K562 (cell line): ENCODE results near the gene GASK1B. TPM values are rescaled to one million over a fixed set of nuclear protein-coding genes. Genes with fewer than 3 reads are reported as not detected.
A peak's percentile ranks its signal among the peaks of the same experiment; 100 is the strongest.

Experiments used
- BHLHE40 ChIP-seq: IDR thresholded peaks from 2 replicates; pipeline ENCODE4 v1.6.1; 2011; ENCODE audit warnings: low read length, improper control_type of control experiment
- CHD2 ChIP-seq: IDR thresholded peaks from 2 replicates; pipeline ENCODE4 v1.6.1; 2011; ENCODE audit warnings: low read depth, low read length
- EGR1 ChIP-seq: fragments of 450-650 bp; conservative IDR thresholded peaks from 2 replicates; pipeline ENCODE4 v1.6.1; 2017; ENCODE audit warnings: mild to moderate bottlenecking
- IRF2 ChIP-seq: sonication (generic); formaldehyde crosslinking; IDR thresholded peaks from 2 replicates; pipeline ENCODE4 v1.8.1; 2022; ENCODE audit warnings: mild to moderate bottlenecking, missing genetic modification reagents
- KDM5B ChIP-seq: fragments of 200-600 bp; sonication (generic); IDR thresholded peaks from 2 replicates; pipeline ENCODE4 v1.6.1; 2012; ENCODE audit warnings: low read depth, mild to moderate bottlenecking, moderate library complexity, low read length, control low read depth, inconsistent platforms; ENCODE audit not compliant: insufficient replicate concordance
- KLF1 ChIP-seq: fragments of 450-650 bp; IDR thresholded peaks from 2 replicates; pipeline ENCODE4 v1.6.1; 2016; ENCODE audit warnings: missing genetic modification characterization, missing compliant biosample characterization
- KLF13 ChIP-seq: fragments of 450-650 bp; IDR thresholded peaks from 2 replicates; pipeline ENCODE4 v1.6.1; 2016; ENCODE audit warnings: missing genetic modification characterization, low read depth, mild to moderate bottlenecking, missing compliant biosample characterization, moderate library complexity, borderline replicate concordance
- POLR2B ChIP-seq: fragments of 450-650 bp; IDR thresholded peaks from 2 replicates; pipeline ENCODE4 v1.6.1; 2018; ENCODE audit warnings: low read depth; ENCODE audit not compliant: partially characterized antibody
- PYGO2 ChIP-seq: fragments of 450-650 bp; IDR thresholded peaks from 2 replicates; pipeline ENCODE4 v1.6.1; 2016; ENCODE audit warnings: mild to moderate bottlenecking, missing genetic modification characterization, moderate library complexity, missing compliant biosample characterization
- RUNX1 ChIP-seq: sonication (generic); IDR thresholded peaks from 2 replicates; pipeline ENCODE4 v1.6.1; 2016; ENCODE audit warnings: antibody characterized with exemption, low read depth
- SLC30A9 ChIP-seq: fragments of 250-450 bp; sonication (Bioruptor Pico); IDR thresholded peaks from 2 replicates; pipeline ENCODE4 v1.8.0; 2022; ENCODE audit warnings: mild to moderate bottlenecking, moderate library complexity
- SMAD4 ChIP-seq: fragments of 250-450 bp; sonication (Bioruptor Pico); conservative IDR thresholded peaks from 2 replicates; pipeline ENCODE4 v1.8.0; 2021; ENCODE audit warnings: inconsistent platforms, mild to moderate bottlenecking, moderate library complexity
- SMARCA5 ChIP-seq: fragments of 450-650 bp; IDR thresholded peaks from 2 replicates; pipeline ENCODE4 v1.6.1; 2016
- TAF1 ChIP-seq: IDR thresholded peaks from 2 replicates; pipeline ENCODE4 v1.6.1; 2011; ENCODE audit warnings: mild to moderate bottlenecking, low read length, moderate library complexity; ENCODE audit not compliant: insufficient read depth, control insufficient read depth, severe bottlenecking; ENCODE audit errors: extremely low read depth
- THRAP3 ChIP-seq: fragments of 450-650 bp; IDR thresholded peaks from 2 replicates; pipeline ENCODE4 v1.6.1; 2016; ENCODE audit warnings: mild to moderate bottlenecking, inconsistent platforms, borderline replicate concordance
- ZEB2 ChIP-seq: fragments of 450-650 bp; IDR thresholded peaks from 2 replicates; pipeline ENCODE4 v1.6.1; 2016
- ZFX ChIP-seq: sonication (generic); formaldehyde crosslinking; IDR thresholded peaks from 2 replicates; pipeline ENCODE4 v1.8.0; 2022; ENCODE audit warnings: mild to moderate bottlenecking, missing genetic modification reagents, moderate library complexity
- ZNF274 ChIP-seq: IDR thresholded peaks from 2 replicates; pipeline ENCODE4 v1.6.1; 2011; ENCODE audit warnings: low read depth, mild to moderate bottlenecking, low read length, moderate library complexity, borderline replicate concordance
- polyA plus RNA-seq, 8 experiments: library from polyadenylated mRNA; depleted of rRNA in 4 of 8; stranded (reverse) in 5 of 8; unstranded in 3 of 8; fragments of >200 nt; fragmentation: Nextera tagmentation in 2 of 8; fragmentation: Illumina TruSeq in 1 of 8; extraction: Ambion mirVana in 2 of 8; extraction: Trizol in 1 of 8; gene quantifications; 2 replicates each; pipeline versions ENCODE4 v1.2.1 to v1.2.3, GENCODE V29; 2011 to 2014; ENCODE audit warnings: inconsistent platforms in 1 of 8, missing spikeins in 1 of 8
- total RNA-seq, 7 experiments: library from RNA; depleted of rRNA in 6 of 7; stranded (reverse); fragments of >200 nt in 6 of 7; fragmentation: Illumina TruSeq in 2 of 7; extraction: Trizol in 2 of 7; gene quantifications; 2 replicates each; pipeline versions ENCODE4 v1.2.1 to v1.2.3, GENCODE V29; 2011 to 2021; ENCODE audit warnings: low replicate concordance in 1 of 7
- TF ChIP-seq, protein P1 (sequence below): sonication (generic); formaldehyde crosslinking; IDR thresholded peaks from 2 replicates; pipeline ENCODE4 v1.9.0; 2022; ENCODE audit warnings: mild to moderate bottlenecking, missing genetic modification reagents
- TF ChIP-seq, protein P2 (sequence below), 2 experiments: fragments of 450-650 bp in 1 of 2; IDR thresholded peaks; 2 replicates each; pipeline ENCODE4 v1.6.1; 2011 to 2017; ENCODE audit warnings: low read depth in 2 of 2, antibody characterized with exemption in 1 of 2, borderline replicate concordance in 1 of 2, low read length in 1 of 2, mild to moderate bottlenecking in 1 of 2, mixed read lengths in 1 of 2; ENCODE audit not compliant: control insufficient read depth in 1 of 2
- TF ChIP-seq, protein P3 (sequence below): IDR thresholded peaks from 2 replicates; pipeline ENCODE4 v1.6.1; 2011; ENCODE audit not compliant: insufficient read length; ENCODE audit errors: extremely low read depth
- TF ChIP-seq, protein P4 (sequence below), 2 experiments: IDR thresholded peaks; 2 replicates each; pipeline ENCODE4 v1.6.1; 2011; ENCODE audit warnings: borderline replicate concordance in 1 of 2, control low read depth in 1 of 2, low read depth in 1 of 2, low read length in 1 of 2, mild to moderate bottlenecking in 1 of 2, mixed read lengths in 1 of 2, moderate library complexity in 1 of 2; ENCODE audit not compliant: insufficient read depth in 1 of 2, insufficient read length in 1 of 2, poor library complexity in 1 of 2, severe bottlenecking in 1 of 2; ENCODE audit errors: extremely low read depth in 1 of 2

Gene GASK1B
- total and polyA plus RNA-seq, 9 of the 15 experiments (the other 6 are each of a cell fraction or from before 2014, with no cell fraction given), result 0.13 to 1.2 (median 0.61) TPM

DNA sequence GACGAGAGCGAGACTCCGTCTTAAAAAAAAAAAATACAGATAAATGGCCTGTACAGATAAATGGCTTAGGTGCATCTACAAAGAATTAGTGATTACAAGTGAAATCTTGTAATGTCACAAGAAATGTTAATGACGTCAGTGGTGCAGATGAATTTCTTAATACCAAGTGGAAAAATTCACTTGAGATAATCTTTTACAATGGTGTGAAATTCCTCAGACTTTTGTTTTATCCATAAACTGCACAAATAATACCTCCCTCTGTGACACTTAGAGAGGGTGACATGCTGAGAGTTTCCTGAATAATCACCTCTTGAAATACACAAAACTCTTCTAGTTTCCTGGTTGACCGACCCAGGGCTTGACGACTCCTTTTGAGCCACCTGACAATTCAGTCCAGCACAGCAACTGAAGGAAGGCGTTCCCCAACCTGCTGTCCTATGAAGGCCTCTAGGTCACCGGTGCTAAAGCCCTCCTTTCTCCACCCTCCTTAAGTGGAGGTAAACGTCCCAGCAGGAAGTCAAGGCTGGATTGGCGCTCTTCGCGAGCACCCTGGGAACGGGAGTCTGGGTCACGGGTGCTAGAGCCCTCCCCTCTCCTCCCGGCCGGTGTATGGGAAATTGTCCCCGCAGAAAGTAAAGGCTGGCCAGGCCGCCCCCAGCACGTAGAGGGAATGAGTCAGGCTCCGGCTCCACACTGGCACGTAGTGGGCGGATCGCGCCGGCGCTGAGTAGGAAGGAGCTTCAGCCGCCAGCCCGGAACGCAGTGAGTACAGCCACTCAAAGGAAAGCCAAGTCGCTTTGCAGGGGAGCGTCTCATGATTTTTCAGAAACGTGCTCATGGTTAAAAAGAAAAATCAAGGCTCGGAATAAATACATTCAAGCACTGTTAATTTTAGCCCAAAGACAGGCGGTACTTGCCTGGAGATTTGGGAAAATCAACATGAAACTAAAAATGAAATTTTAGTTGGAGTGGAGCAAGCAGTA is 37.3 kb upstream of the GASK1B start, which contains the start of gene TMEM144 (continued):
- TF ChIP-seq, protein P1, sequence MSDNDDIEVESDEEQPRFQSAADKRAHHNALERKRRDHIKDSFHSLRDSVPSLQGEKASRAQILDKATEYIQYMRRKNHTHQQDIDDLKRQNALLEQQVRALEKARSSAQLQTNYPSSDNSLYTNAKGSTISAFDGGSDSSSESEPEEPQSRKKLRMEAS (CRISPR knock-in tag), result 0 out of 2 replicates have a peak, but pooled peaks have one; percentile 27
- TF ChIP-seq RUNX1 (no peak), KLF1 (0 out of 2 replicates have a peak, but pooled peaks have one; percentile 11), CHD2 (peak; percentile 29; the same call in 1 of the 2 replicates), SLC30A9 (CRISPR knock-in tag) (no peak), SMAD4 (peak; percentile 23; the same call in 1 of the 2 replicates), BHLHE40 (peak; percentile 56; the same call in 1 of the 2 replicates), PYGO2 (tag) (no peak), ZNF274 (no peak), IRF2 (CRISPR knock-in tag) (no peak), POLR2B (peak; percentile 68), THRAP3 (0 out of 2 replicates have a peak, but pooled peaks have one; percentile 25), ZEB2 (no peak), KLF13 (tag) (no peak), TAF1 (peak; percentile 89), KDM5B (peak; percentile 55), SMARCA5 (no peak), ZFX (CRISPR knock-in tag) (peak; percentile 82), EGR1 (peak; percentile 85)
- TF ChIP-seq, protein P2, sequence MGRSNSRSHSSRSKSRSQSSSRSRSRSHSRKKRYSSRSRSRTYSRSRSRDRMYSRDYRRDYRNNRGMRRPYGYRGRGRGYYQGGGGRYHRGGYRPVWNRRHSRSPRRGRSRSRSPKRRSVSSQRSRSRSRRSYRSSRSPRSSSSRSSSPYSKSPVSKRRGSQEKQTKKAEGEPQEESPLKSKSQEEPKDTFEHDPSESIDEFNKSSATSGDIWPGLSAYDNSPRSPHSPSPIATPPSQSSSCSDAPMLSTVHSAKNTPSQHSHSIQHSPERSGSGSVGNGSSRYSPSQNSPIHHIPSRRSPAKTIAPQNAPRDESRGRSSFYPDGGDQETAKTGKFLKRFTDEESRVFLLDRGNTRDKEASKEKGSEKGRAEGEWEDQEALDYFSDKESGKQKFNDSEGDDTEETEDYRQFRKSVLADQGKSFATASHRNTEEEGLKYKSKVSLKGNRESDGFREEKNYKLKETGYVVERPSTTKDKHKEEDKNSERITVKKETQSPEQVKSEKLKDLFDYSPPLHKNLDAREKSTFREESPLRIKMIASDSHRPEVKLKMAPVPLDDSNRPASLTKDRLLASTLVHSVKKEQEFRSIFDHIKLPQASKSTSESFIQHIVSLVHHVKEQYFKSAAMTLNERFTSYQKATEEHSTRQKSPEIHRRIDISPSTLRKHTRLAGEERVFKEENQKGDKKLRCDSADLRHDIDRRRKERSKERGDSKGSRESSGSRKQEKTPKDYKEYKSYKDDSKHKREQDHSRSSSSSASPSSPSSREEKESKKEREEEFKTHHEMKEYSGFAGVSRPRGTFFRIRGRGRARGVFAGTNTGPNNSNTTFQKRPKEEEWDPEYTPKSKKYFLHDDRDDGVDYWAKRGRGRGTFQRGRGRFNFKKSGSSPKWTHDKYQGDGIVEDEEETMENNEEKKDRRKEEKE (IDR thresholded peaks at IDR 0.05; ENCODE audit: borderline replicate concordance in 1 of 2, control insufficient read depth in 1 of 2, low read depth in 2 of 2, low read length in 1 of 2), result no peak
- TF ChIP-seq, protein P3, sequence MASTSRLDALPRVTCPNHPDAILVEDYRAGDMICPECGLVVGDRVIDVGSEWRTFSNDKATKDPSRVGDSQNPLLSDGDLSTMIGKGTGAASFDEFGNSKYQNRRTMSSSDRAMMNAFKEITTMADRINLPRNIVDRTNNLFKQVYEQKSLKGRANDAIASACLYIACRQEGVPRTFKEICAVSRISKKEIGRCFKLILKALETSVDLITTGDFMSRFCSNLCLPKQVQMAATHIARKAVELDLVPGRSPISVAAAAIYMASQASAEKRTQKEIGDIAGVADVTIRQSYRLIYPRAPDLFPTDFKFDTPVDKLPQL, result no peak
- TF ChIP-seq, protein P4, sequence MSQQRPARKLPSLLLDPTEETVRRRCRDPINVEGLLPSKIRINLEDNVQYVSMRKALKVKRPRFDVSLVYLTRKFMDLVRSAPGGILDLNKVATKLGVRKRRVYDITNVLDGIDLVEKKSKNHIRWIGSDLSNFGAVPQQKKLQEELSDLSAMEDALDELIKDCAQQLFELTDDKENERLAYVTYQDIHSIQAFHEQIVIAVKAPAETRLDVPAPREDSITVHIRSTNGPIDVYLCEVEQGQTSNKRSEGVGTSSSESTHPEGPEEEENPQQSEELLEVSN (IDR thresholded peaks at IDR 0.05; ENCODE audit: borderline replicate concordance in 1 of 2, extremely low read depth in 1 of 2, insufficient read depth in 1 of 2, insufficient read length in 1 of 2, low read depth in 1 of 2, low read length in 1 of 2, poor library complexity in 1 of 2, severe bottlenecking in 1 of 2), result peak; percentile 20 to 37
